ENCODE measurements around the gene KIF13A.
"Not testable (repeated sequence)": the region's sequence is repeated elsewhere in the genome, so short reads cannot be mapped to it uniquely, and the experiment has no call there.

The KIF13A gene

DNA sequence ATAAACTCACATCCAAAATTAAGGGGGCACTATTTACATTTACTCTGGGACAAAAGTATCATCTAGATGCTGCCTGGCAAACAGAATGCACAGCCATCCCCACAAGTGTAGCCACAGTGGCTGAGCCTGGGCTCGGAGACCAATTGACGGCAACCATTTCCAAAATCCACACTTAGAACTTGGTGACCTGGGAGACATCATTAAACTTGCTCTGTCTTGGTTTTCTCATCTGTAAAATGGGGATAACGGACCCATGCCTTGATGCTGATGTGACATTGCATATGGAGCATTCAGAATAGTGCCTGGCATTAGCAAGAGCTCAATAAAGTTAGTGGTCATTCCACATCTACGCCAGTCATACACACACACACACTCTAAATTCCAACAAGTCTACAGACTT lies 140.7 kb downstream of the KIF13A start:
- no peak for DNase-seq (ENCODE audit: low read depth in 2 of 2)

DNA sequence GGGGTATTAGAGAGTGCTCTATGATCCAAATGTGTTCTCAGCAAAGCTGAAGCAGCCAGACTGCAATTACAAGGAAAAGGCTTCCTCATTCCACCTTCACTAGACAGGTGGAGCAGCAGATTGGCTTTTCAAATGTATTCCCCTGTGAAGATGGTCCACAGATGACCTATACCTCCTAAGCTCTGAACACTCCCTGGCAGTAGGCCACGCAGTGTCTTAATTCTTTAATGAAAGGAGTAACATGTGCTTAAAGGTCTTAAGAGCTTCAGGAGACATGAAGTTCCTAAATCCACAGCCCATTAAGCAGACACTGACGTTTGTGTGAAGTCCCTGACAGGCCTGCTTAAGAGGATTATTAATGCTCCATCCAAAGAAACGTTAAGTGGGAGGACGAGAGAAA lies 141.8 kb downstream of the KIF13A start:
- DNase-seq (ENCODE audit: low read depth in 2 of 2) = no peak

DNA sequence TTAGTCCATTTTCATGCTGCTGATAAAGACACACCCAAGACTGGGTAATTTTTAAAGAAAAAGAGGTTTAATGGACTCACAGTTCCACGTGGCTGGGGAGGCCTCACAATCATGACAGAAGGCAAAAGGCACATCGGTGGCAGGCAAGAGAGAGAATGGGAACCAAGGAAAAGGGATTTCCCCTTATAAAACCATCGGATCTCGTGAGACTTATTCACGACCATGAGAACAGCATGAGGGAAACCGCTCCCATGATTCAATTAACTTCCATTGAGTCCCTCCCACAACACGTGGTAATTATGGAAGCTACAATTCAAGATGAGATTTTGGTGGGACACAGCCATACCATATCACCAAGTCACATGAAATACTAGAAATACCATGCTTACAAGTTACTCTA lies 142.5 kb downstream of the KIF13A start:
- DNase-seq (ENCODE audit: low read depth in 2 of 2) = not testable (repeated sequence)

DNA sequence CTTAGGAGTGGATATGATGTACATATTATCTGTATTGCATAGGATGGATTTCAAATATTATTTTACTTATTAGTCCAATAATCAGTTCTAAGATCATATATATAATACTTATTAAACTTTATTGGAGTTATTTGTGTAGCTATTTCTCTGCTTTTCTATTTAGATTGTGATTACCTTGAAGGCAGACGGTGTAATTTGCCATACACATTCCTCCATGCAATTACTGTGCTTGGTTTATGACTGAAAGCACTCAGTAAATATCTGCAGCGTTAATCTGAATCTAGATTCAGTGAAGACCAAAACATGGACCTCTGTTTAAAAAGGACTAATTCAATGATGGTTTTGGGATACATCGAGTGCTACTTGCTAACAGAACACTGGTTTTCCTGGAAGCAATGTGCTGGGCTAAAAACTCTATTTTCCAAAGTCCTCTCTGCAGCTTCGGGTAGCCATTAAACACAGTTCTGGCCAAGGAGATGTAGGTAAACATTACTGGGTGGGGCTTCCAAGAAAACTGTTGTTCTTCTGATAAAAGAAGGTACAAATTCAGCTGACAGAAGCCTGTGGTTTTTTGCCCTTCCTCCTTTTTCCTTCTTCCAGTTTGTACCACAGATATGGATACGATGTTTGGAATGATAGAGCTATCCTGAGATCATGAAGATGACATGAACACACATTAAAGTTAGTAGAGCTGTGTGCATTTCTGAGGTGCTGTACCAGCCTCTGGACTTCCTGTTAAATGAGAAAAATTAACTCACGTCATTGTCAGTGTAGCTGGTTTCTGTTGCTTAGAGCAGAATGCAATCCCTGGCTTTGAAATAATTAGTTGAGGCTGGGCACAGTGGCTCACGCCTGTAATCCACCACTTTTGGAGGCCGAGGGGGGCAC lies 144.3 kb downstream of the KIF13A start:
- DNase-seq (ENCODE audit: low read depth in 2 of 2) = no peak

DNA sequence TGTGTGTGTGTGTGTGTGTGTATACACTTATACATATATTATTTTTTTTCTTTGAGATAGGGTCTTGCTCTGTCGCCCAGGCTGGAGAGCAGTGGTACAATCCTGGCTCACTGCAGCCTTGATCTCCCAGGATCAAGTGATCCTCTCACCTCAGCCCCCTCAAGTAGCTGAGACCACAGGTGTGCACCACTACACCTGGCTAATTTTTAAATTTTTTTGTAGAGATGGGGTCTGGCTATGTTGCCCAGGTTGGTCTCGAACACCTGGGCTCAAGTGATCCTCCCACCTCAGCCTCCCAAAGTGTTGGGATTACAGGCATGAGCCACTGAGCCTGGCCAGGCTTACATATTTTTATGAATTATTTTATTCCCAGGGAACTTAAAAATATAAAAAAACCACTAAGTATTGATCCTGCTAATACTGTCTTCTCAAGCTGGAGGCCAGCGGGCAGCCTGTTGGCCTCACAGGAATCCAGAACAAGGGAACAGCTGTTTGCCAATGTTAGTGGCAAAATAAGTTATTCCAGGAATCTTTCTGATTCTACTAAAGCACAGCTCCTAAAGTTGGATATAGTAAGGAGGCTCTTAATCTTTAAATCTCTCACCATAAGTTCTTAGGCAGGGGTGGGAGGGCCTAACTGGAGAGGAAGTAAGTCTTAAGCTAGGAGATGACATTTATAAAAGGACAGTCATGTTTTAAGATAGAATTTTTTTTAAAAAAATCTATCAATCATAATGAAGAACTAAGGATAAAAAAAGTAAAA lies 145.2 kb downstream of the KIF13A start:
- DNase-seq (ENCODE audit: low read depth in 2 of 2) = no peak

DNA sequence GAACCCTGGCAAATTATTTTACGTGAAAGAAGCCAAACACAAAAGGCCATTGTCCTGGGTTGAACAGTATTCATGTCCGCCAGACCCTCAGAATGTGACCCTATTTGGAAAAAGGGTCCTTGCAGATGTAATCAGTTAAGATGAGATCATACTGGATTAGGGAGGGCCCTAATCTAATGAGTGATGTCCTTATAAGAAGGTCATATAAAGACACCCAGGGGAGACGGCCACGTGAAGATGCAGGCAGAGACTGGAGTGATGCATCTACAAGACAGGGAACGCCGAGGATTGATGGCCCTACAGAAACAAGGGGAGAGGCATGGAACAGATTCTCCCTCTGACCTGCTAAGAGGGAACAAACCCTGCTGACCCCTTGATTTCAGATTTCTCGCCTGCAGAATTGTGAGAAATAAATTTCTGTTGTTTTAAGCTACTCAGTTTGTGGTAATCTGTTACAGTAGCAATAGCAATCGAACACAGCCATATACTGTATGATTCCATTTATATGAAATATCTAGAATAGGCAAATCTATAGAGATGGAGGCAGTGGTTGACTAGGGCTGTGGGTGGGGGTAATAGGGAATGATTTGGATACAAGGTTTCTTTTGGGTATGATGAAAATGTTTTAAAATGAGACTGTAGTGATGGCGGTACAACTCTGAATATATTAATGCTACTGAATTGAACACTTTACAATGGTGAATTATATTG lies 147.8 kb downstream of the KIF13A start:
- no peak for DNase-seq (ENCODE audit: low read depth in 2 of 2)

DNA sequence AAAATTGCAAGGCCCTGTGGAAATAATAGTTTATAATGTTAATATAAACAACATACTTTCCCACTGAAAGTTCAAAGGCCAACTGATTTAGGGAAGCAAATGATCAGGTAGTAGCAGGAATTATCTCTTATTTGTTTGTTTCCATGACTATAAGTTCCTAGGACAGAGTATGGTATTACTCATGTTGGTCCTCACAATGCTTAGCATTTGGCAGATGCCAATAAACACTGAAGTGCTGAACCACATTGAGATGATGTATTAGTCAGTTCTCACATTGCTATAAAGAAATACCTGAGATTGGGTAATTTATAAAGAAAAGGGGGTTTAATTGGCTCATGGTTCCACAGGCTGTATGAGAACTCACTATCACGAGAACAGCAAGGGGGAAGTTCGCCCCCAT lies 151.1 kb downstream of the KIF13A start:
- no peak for DNase-seq (ENCODE audit: low read depth in 2 of 2)

DNA sequence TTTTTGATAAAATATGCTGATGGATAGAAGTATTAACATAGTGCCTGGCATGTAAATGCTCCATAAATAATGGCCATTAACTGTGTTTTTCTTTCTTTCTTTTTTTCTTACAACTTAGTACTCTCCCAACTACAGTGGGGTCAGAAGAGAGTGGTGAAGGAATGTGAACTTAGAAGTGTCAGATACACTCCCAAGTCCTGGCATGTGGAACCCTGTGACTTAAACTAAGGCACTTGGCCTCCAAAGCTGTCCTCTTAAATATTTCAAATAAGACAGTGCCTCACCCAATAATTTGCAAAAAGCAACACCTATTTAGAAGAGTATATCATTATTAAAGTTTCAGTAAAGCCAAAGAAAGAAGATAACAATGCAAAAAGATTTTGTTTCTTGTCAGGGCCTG lies 151.7 kb downstream of the KIF13A start:
- no peak for DNase-seq (ENCODE audit: low read depth in 2 of 2)

DNA sequence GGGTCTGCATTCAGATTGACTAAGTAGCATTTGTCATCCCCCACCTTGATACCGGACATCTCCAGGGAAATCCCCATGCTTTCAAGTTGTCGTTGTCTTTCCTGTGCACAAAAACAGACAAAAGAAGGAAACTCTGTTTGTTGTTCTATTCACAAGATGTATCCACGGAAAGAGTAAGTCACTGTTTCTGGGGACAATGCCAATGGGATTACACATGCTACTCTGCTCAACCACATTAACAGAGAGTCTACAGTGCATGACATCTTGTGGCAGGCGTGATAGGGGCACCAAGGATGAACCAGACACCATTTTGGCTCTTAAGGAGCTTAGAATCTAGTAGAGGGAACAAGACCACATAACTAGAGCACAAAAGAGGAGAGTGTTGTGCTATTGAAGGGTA lies 156.3 kb downstream of the KIF13A start:
- DNase-seq (ENCODE audit: low read depth in 2 of 2) = no peak

DNA sequence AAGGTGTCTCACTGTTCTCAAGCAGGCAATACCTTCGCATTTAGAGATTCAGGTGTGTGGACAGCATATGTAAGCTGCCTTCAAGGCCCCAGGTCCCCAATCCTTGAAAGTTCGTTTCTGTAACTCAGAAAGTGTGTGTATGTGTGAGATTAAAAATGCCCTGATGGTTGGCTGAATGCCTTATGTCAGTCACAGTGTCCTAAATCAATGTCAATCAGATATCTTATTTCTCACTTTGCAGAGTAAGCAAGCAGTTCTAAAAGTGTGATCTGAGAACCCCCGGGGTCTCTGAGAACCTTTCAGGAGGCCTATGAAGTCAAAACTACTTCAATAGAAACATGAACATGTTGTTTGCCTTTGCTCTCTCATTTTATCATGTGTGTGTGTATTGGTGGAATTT lies 157.5 kb downstream of the KIF13A start:
- DNase-seq (ENCODE audit: low read depth in 2 of 2) = no peak

DNA sequence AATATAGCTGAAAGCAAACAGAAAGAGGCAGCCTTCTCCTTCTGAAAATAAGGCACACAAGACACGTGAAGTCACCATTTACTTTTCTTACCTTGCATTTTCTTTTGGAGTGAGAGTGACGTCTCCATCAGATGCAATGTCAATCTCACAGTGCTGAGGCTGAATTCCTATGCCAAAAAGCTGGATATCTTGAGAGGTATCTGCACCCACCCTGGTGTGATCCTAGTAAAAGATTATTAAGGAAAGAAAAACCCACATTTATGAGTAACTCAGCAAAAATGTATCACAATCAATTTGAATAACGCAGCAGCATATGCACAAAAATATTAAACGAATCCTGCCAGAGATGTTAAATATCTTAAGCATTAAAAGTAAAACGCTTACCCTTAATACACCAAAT lies 159.3 kb downstream of the KIF13A start:
- no peak for DNase-seq (ENCODE audit: low read depth in 2 of 2)

DNA sequence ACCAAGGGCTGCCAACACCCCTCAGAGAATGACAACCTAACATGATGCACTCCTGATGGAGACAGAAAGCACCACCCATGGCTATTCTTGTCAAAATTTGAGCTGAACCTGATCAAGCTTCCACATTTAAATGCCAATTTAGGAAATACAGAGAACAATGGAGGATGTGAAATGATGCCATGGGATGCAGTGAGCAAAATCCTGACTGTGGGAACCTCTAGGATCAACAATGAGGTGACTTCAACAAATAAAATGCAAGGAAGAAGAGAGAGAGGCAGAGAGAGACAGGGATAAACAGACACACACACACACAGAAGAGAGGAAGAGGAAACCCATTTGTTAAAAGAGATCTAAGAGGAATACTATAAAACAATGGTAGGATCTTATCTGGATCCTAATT lies 161.1 kb downstream of the KIF13A start:
- no peak for DNase-seq (ENCODE audit: low read depth in 2 of 2)

DNA sequence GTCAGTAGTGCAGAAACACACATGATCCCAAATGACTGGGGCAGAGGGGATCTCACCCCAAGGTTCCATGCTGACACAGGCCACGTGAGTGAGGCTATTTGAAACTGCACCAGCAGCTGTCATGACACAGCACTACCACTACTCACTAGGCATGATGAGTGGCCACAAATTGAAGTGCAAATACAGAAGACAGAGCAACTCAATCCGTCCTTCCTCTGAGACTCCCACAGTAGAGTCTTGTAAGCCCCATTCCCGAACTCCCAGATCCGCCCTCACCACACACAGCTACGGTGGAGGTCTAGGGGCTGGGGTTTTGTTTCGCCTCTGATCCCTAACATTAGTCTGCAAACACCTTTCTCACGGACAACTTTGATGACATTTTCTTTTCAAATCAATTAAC lies 167.4 kb downstream of the KIF13A start:
- DNase-seq (ENCODE audit: low read depth in 2 of 2) = no peak

DNA sequence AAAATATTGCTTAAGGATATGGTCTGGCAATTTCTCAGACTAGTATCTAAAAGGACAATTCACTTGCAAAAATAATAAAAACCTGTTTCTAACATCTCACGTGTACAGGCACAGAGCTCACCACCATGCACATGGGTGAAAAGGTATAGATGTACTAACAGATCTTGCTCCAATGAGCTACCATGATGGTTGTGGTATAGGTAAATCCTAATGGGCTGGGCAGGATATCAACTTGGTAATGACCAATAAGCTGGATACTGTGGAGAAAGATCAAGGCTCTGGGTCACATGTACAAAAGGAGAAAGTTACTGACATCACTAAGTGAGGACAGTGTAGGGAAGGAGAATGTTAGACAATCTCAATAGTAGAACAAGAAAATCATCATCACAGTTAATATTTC lies 169.7 kb downstream of the KIF13A start:
- no peak for DNase-seq (ENCODE audit: low read depth in 2 of 2)

DNA sequence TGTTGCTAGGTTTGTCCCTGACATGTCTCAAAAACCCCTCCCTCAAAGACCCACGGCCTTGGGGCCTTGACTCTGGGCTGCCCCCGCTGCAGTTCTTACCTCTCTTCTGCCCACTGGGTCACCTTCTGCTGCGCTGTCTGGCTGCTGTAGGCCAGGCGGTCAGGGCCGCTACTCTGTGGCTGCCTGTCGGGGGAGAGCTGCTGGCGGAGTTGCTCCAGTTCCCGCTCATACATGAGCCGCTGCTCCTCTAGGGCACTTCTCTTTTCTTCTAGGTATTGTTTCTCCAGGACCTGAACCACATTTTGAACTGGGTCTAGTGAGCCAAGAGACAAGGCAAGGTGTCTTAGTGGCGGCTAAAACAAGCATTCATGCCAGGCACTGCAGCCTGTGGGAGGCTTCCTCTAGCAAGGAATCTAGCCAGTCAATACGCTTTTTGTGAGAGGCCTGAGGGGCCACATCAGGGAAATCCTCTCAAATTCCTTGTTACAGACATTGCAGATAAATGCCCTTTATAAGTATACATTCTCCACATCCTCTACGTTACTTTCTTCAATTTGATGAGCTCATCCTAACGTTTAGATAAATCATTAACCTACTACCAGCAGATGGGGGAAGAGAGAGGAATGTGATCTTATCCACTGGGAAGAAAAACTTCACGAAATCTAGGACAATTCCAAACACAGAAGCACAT lies 170.4 kb downstream of the KIF13A start:
- DNase-seq (ENCODE audit: low read depth in 2 of 2) = no peak

DNA sequence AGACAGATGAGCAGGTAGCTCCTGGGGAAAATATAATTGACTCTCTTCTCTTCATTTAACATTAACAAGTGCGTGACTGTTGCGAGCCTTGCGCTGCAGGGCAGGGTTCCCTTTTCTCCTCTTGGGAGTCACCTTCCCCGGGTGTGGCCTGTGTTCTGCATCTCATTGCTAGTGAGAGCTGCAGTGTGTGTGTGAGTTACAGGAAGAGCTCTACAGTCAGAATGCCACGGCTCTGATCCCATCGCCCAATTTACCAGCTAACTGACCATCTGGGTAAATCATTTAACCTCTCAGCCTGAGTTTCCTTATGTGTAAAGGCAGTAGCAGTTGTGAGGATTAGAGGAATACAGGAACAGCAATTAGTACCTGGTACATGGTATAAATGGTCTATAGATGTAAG lies 173.9 kb downstream of the KIF13A start:
- no peak for DNase-seq (ENCODE audit: low read depth in 2 of 2)

DNA sequence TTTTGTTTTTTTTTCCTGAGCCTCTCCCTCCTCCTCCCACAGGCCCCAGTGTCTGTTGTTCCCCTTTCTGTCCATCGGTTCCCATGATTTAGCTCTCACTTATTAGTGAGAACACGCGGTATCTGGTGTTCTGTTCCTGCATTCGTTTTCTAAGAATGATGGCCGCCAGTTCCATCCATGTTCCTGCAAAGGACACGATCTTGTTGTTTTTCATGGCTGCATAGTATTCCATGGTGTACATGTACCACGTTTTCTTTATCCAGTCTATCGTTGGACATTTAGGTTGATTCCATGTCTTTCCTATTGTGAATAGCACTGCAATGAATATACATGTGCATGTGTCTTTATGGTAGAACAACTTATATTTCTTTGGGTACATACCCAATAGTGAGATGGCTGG lies 175.1 kb downstream of the KIF13A start:
- DNase-seq (ENCODE audit: low read depth in 2 of 2) = no peak

DNA sequence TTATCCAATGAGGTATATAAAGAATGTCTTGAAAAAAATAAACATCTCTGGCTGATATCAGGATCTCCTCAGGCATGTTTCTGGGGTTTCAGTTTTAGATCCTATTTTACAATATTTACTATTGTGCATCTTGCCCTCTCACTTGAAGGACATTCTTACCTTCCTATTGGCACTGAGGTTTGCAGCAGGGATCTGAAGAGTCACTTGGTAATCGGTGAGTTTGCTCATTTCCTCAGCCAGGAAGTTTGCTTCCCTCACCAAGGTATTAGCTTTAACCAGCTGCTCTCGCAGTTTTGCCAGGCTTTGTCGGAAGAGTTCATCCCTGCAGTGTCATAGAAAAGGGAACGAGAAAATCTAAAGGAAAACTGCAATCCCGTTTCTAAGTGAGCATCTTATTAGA lies 178.8 kb downstream of the KIF13A start:
- DNase-seq (ENCODE audit: low read depth in 2 of 2) = no peak

DNA sequence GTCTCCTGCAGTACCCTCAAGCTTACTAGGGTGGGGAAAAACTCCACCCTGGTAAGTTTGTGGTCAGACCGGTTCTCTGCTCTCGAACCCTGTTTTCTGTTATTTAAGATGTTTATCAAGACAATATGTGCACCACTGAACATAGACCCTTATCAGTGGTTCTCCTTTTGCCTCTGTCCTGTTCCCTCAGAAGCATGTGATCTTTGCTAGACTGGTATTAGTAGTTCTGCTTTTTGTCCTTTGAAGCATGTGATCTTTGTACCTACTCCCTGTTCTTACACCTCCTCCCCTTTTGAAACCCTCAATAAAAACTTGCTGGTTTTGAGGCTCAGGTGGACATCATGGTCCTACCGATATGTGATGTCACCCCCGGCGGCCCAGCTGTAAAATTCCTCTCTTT lies 180.0 kb downstream of the KIF13A start:
- not testable (repeated sequence) for DNase-seq (ENCODE audit: low read depth in 2 of 2)

DNA sequence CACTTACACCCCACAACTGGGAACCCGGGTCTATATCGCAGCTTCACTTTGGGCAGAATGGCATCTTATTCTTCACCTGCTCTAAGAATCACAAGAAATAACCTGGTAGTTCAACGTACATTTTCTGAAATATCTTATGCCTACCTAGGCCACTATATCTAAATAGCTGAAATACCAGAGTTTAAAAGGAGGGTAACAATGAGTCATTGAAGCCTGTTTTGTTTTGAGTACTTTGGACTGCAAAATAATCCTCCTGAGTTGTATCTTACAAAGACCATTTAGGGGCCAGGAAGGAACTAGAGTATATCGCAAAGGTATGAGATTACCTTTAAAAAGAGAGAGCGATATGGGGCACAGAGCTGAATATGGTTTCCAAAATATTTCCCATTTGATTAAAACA lies 184.0 kb downstream of the KIF13A start:
- no peak for DNase-seq (ENCODE audit: low read depth in 2 of 2)

DNA sequence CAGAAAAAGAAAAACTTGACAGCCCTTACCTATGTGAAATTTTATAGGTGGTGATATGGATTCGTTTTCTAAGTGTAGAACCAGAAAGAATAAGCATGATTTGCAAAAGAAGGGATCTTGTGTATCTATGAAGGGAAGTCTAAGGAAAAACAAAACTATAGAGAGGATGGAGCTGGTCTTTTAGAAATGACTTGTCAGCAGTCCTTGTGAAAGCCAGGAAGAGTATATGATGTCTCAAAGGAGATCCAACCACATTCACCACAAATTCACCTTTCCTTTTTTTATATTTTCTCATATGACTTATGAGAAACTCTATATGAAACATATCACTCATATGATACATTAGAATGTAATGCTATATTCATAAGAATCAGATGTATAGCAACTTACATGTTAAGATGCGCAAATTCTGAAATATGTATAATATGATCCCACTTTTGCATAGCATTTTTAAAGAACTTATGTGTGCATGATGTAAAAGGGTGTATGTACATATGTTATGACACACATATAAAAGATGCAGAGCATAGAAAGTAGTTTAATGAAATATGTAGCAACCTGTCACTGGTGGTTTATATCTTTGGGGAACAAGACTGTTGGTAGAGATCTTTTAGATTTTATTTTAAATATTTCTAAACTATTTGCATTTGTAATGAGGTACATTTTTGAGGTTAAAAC lies 188.8 kb downstream of the KIF13A start:
- DNase-seq (ENCODE audit: low read depth in 2 of 2) = no peak
